Fibroblast of lung (primary cell): ENCODE measurements around the gene IGFBP5. TPM values are rescaled to one million over a fixed set of nuclear protein-coding genes. Genes with fewer than 3 reads are reported as not detected.

Source experiments
- DNase-seq, 2 donors: peaks; one replicate each; pipeline versions ENCODE4 v3.0.0 to v3.0.0-alpha.2; 2010; ENCODE audit warnings: low read depth in 2 of 2
- H2AFZ ChIP-seq: 2 replicates; pipeline ENCODE4 v1.5.1; 2012; ENCODE audit warnings: low read length, control low read depth, inconsistent platforms
- H3K27ac ChIP-seq: 2 replicates; pipeline ENCODE4 v1.5.1; 2011; ENCODE audit warnings: low read length, control low read depth; ENCODE audit not compliant: insufficient read depth
- H3K27me3 ChIP-seq: 2 replicates; pipeline ENCODE4 v1.5.1; 2011; ENCODE audit warnings: mild to moderate bottlenecking, low read length; ENCODE audit not compliant: control insufficient read depth, insufficient read depth
- H3K36me3 ChIP-seq: 2 replicates; pipeline ENCODE4 v1.5.1; 2011; ENCODE audit warnings: low read length; ENCODE audit not compliant: control insufficient read depth, insufficient read depth
- H3K4me1 ChIP-seq: 2 replicates; pipeline ENCODE4 v1.5.1; 2011; ENCODE audit warnings: low read length; ENCODE audit not compliant: control insufficient read depth, insufficient read depth; ENCODE audit errors: extremely low read depth
- H3K4me2 ChIP-seq: 2 replicates; pipeline ENCODE4 v1.5.1; 2011; ENCODE audit warnings: low read length, control low read depth; ENCODE audit not compliant: insufficient read depth; ENCODE audit errors: extremely low read depth
- H3K4me3 ChIP-seq, 4 experiments: fragments of 200-600 bp in 1 of 4; sonication (generic) in 1 of 4; replicated peaks in 1 of 4; 2 replicates each; pipeline ENCODE4 v1.5.1; 2011 to 2016; ENCODE audit warnings: low read length in 4 of 4, low read depth in 3 of 4, mild to moderate bottlenecking in 3 of 4, control low read depth in 2 of 4, inconsistent platforms in 1 of 4, mixed read lengths in 1 of 4; ENCODE audit not compliant: insufficient read depth in 1 of 4; ENCODE audit errors: control extremely low read depth in 1 of 4
- H3K79me2 ChIP-seq: 2 replicates; pipeline ENCODE4 v1.5.1; 2012; ENCODE audit warnings: mild to moderate bottlenecking, low read length, inconsistent platforms; ENCODE audit not compliant: control insufficient read depth, insufficient read depth
- H3K9ac ChIP-seq: 2 replicates; pipeline ENCODE4 v1.5.1; 2011; ENCODE audit warnings: mild to moderate bottlenecking, low read length, control low read depth; ENCODE audit not compliant: insufficient read depth
- H3K9me3 ChIP-seq: 2 replicates; pipeline ENCODE4 v1.5.1; 2012; ENCODE audit warnings: low read depth, low read length; ENCODE audit not compliant: control insufficient read depth, insufficient read depth
- H4K20me1 ChIP-seq: 2 replicates; pipeline ENCODE4 v1.5.1; 2011; ENCODE audit warnings: low read length; ENCODE audit not compliant: control insufficient read depth, insufficient read depth; ENCODE audit errors: extremely low read depth
- EZH2 ChIP-seq: IDR thresholded peaks from 2 replicates; pipeline ENCODE4 v1.5.1; 2012; ENCODE audit warnings: low read length, control low read depth, mild to moderate bottlenecking; ENCODE audit errors: missing control alignments
- polyA plus RNA-seq, 2 donors: library from polyadenylated mRNA; depleted of rRNA in 1 of 2; stranded (reverse) in 1 of 2; unstranded in 1 of 2; fragments of >200 nt; gene quantifications; 2 replicates each; pipeline ENCODE4 v1.2.1, GENCODE V29; 2011 to 2012; ENCODE audit warnings: missing spikeins in 1 of 2
- total RNA-seq: library from RNA; depleted of rRNA; stranded (reverse); fragments of >200 nt; gene quantifications from 2 replicates; pipeline ENCODE4 v1.2.1, GENCODE V29; 2014
- TF ChIP-seq, protein P1 (sequence below), 2 donors: IDR thresholded peaks in 1 of 2; conservative IDR thresholded peaks in 1 of 2; 1 replicate in 1 of 2; 2 replicates in 1 of 2; pipeline ENCODE4 v1.5.1; 2011 to 2012; ENCODE audit warnings: low read length in 2 of 2, control low read depth in 1 of 2, inconsistent platforms in 1 of 2, low read depth in 1 of 2, mild to moderate bottlenecking in 1 of 2

IGFBP5 gene
- total and polyA plus RNA-seq, 2 donors (not counting 1 experiment from before 2014, with no cell fraction given): 1,100 to 2,607 TPM

DNA sequence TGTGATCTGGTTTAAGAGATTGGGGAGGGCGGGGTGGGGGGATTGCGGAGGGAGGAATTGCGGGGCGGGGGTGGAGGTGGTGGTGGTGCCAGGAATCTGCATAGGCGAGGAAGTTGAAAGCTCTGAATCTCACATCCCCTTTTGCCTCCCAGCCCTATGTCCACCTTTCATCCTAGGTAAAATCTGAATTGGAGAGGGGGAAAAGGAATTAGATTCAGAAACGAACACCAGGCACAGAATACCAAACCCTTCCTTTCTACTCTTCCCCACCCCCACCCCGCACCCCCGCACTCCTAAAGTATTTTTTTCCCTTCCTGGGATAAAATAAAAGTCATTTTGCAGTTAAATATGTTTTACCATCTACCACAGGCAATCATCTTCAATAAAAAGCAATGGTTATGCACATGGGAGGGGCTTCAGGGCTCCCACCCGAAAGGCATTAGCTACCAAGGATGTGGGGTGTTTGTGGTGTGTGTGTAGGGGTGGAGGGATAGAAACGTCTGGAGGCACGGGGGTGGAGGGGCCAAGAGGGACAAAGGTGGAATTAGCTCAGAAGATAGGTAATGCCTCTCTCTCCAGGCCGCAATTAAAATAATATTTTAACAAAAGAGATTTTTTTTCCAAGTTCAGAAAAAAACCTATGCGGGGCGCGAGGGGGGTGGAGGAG lies 1.8 kb downstream of the IGFBP5 start:
- no peak for DNase-seq
- H3K4me3 ChIP-seq: peak overlapping the region; percentile 56 to 90 (median 74)
- no peaks in the 10 kb centered on the region for H3K27me3 ChIP-seq
- no peak overlapping the region for H2AFZ ChIP-seq
- no peaks in the 10 kb centered on the region for H3K9me3 ChIP-seq
- peak overlapping the region; percentile 81 for H3K9ac ChIP-seq
- H4K20me1 ChIP-seq: no peaks in the 10 kb centered on the region
- peaks cover 48% of the 10 kb centered on the region for H3K79me2 ChIP-seq
- H3K4me2 ChIP-seq: peak overlapping the region; percentile 87
- H3K36me3 ChIP-seq: no peaks in the 10 kb centered on the region
- TF ChIP-seq, protein P1, sequence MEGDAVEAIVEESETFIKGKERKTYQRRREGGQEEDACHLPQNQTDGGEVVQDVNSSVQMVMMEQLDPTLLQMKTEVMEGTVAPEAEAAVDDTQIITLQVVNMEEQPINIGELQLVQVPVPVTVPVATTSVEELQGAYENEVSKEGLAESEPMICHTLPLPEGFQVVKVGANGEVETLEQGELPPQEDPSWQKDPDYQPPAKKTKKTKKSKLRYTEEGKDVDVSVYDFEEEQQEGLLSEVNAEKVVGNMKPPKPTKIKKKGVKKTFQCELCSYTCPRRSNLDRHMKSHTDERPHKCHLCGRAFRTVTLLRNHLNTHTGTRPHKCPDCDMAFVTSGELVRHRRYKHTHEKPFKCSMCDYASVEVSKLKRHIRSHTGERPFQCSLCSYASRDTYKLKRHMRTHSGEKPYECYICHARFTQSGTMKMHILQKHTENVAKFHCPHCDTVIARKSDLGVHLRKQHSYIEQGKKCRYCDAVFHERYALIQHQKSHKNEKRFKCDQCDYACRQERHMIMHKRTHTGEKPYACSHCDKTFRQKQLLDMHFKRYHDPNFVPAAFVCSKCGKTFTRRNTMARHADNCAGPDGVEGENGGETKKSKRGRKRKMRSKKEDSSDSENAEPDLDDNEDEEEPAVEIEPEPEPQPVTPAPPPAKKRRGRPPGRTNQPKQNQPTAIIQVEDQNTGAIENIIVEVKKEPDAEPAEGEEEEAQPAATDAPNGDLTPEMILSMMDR (conservative IDR thresholded peaks at IDR 0.05 in 1 of 2, IDR thresholded peaks at IDR 0.05 in 1 of 2; ENCODE audit: low read depth in 1 of 2, low read length in 2 of 2): no peak
- no peak for TF ChIP-seq EZH2
- H3K4me1 ChIP-seq: peaks cover 19% of the 10 kb centered on the region
- H3K27ac ChIP-seq: peak overlapping the region; percentile 61

DNA sequence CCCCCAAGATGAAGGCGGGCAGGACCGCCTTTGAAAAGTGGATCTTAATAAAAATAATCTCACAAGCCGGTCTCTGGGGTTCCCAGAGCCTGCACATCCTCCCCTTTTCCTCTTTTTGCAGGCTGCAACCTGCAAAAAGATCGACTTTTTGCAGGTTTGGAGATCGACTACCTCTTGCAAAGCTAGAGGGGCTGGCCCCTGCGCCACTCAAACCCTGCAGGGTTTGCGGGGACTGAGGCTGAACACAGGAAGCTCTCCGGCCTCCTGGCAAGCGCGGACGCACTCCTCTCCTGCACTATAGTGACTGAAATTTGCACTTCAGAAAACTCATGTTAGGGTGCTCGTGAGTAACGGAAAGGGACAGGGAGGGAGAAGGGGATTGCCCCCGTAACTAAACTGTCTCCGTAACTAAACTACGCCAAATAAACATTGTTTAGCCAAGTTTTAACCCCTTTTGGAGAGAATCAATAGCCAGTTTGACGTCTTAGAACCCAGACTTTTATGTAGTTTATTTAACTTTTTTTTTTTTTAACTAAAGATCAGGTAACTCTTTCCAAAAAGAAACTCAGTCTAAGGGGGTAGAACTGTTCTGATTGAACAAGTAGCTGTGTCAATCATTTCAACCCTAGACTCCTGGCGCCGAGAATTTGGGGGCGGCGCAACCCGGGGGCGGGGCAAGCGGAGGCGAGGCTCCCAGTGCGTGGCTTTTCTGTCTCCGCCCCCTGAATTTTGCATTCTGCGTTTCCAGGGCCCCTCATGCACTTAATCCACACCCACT lies 2.5 kb downstream of the IGFBP5 start:
- no peak for TF ChIP-seq EZH2
- TF ChIP-seq, protein P1 (conservative IDR thresholded peaks at IDR 0.05 in 1 of 2, IDR thresholded peaks at IDR 0.05 in 1 of 2; ENCODE audit: low read depth in 1 of 2, low read length in 2 of 2): no peak
- H3K9ac ChIP-seq: peak overlapping the region; percentile 68
- no peaks in the 10 kb centered on the region for H4K20me1 ChIP-seq
- no peaks in the 10 kb centered on the region for H3K27me3 ChIP-seq
- H3K9me3 ChIP-seq: no peaks in the 10 kb centered on the region
- no peaks in the 10 kb centered on the region for H3K36me3 ChIP-seq
- peak overlapping the region; percentile 81 for H3K27ac ChIP-seq
- peak overlapping the region; percentile 51 to 91 (median 75) for H3K4me3 ChIP-seq
- H3K79me2 ChIP-seq: peaks cover 51% of the 10 kb centered on the region
- peak overlapping the region; percentile 2 for H2AFZ ChIP-seq
- H3K4me1 ChIP-seq: peaks cover 21% of the 10 kb centered on the region
- H3K4me2 ChIP-seq: peak overlapping the region; percentile 87
- DNase-seq: peak; percentile 81 to 84
